ENCODE measurements around the gene DGKE.

DNA sequence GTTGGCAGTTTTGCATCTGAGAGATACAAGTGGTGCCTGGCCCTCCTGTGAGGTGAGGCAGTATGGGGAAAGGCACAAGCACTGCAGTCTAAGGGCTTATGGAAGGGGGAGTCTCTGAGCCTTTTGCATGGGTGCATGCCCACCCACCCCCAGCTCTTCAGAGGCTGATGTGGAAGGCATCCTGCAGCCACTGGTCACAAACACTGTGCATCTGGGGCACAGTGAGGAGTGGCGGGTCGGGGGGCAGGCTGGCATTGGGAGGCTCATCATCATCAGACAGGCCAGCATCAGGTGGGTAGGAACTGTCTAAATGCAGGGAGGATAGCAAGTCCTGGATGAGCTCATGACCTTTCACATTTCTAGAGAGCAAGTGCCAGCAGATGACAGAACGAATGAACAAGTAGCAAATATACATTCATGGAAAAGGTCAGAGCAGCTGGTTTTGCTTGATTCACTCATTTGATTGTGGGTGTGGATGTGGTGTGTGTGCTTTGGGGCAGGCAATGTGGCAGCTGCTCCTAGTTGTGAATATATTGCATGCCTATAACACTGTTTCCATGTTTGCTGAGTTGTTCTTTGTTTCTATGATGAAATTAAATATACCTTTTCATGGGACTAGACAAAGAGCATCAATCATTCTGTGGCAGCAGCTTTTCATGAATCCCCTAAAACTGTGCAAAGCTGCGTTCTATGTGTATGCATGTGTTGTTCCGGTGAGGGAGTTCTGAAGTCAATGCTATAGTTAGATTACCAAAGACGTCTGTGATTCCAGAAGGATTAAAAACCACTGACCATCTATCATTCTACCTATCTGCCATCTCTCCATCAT is 50.7 kb downstream of the DGKE start:
- TF ChIP-seq, protein P1, sequence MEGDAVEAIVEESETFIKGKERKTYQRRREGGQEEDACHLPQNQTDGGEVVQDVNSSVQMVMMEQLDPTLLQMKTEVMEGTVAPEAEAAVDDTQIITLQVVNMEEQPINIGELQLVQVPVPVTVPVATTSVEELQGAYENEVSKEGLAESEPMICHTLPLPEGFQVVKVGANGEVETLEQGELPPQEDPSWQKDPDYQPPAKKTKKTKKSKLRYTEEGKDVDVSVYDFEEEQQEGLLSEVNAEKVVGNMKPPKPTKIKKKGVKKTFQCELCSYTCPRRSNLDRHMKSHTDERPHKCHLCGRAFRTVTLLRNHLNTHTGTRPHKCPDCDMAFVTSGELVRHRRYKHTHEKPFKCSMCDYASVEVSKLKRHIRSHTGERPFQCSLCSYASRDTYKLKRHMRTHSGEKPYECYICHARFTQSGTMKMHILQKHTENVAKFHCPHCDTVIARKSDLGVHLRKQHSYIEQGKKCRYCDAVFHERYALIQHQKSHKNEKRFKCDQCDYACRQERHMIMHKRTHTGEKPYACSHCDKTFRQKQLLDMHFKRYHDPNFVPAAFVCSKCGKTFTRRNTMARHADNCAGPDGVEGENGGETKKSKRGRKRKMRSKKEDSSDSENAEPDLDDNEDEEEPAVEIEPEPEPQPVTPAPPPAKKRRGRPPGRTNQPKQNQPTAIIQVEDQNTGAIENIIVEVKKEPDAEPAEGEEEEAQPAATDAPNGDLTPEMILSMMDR (IDR thresholded peaks at IDR 0.05; ENCODE audit: low read depth, low read length) = no peak
- TF ChIP-seq EZH2phosphoT487 (IDR thresholded peaks at IDR 0.05; ENCODE audit: low read depth) = no peak
